Stimulated activated CD4-positive, alpha-beta T cell treated with anti-CD3 and anti-CD28 coated beads, Interleukin-12 subunit alpha, Interleukin-12 subunit beta, amount 100 ng/mL, for 24 hours (primary cell): ENCODE results near the gene NFKBIL1.
A peak's percentile ranks its signal among the peaks of the same experiment; 100 is the strongest.

ENCODE experiments used
- DNase-seq, 2 experiments: peaks; one replicate each; pipeline ENCODE4 v3.0.0-alpha.2; 2020; ENCODE audit warnings: low read depth in 2 of 2

NFKBIL1 gene

GRCh38 chr6:31559958-31560696 is 12.7 kb downstream of the NFKBIL1 start:
- DNase-seq, result no peak

- DNase-seq, result no peak
These were observed 13.3 kb downstream of the NFKBIL1 start for GRCh38 chr6:31560697-31561058.

- DNase-seq, result no peak
These were observed 20.3 kb downstream of the NFKBIL1 start for GRCh38 chr6:31567531-31568370.

GRCh38 chr6:31568537-31568961 is 21.1 kb downstream of the NFKBIL1 start:
- DNase-seq, result peak in 1 of 2 experiments; percentile 65

GRCh38 chr6:31569861-31570536 is 22.6 kb downstream of the NFKBIL1 start:
- DNase-seq, result no peak

- DNase-seq, result peak; percentile 69 to 81
These were observed 24.9 kb downstream of the NFKBIL1 start, which contains the start of gene LTA for GRCh38 chr6:31572041-31572911. Gene LTA, plus strand, starts transcription at chr6:31572289. Its CDS starts 454 bp downstream, at chr6:31572743.

- no peak for DNase-seq
These were observed 26.1 kb downstream of the NFKBIL1 start for GRCh38 chr6:31573239-31574105.

- peak in 1 of 2 experiments; percentile 61 for DNase-seq
These were observed 27.0 kb downstream of the NFKBIL1 start for GRCh38 chr6:31574106-31575061.

GRCh38 chr6:31575335-31575901 is 28.0 kb downstream of the NFKBIL1 start, which contains the start of gene TNF:
Gene TNF, plus strand, starts transcription at chr6:31575565. Its CDS starts 177 bp downstream, at chr6:31575742.
- peak; percentile 79 to 93 for DNase-seq

- no peak for DNase-seq
These were observed 28.7 kb downstream of the NFKBIL1 start for GRCh38 chr6:31575952-31576685.

GRCh38 chr6:31576897-31577578 is 29.6 kb downstream of the NFKBIL1 start:
- DNase-seq, result peak in 1 of 2 experiments; percentile 63

- no peak for DNase-seq
These were observed 30.2 kb downstream of the NFKBIL1 start for GRCh38 chr6:31577579-31577966.

- no peak for DNase-seq
These were observed 31.0 kb downstream of the NFKBIL1 start for GRCh38 chr6:31578184-31579118.

GRCh38 chr6:31579119-31579505 is 31.7 kb downstream of the NFKBIL1 start:
- DNase-seq, result no peak

GRCh38 chr6:31579546-31580437 is 32.4 kb downstream of the NFKBIL1 start:
- peak in 1 of 2 experiments; percentile 53 for DNase-seq
